HEK293 (cell line): ENCODE measurements around the gene MAN2A2.

ENCODE experiments used
- GLI4 ChIP-seq: fragments of 450-650 bp; formaldehyde crosslinking; IDR thresholded peaks from 2 replicates; pipeline ENCODE4 v1.5.1; 2016; ENCODE audit warnings: missing biosample characterization, missing genetic modification characterization
- IKZF3 ChIP-seq: fragments of 450-650 bp; IDR thresholded peaks from 2 replicates; pipeline ENCODE4 v1.5.0; 2018; ENCODE audit warnings: missing biosample characterization, mild to moderate bottlenecking, missing genetic modification characterization, moderate library complexity
- KLF17 ChIP-seq: fragments of 450-650 bp; formaldehyde crosslinking; IDR thresholded peaks from 2 replicates; pipeline ENCODE4 v1.5.1; 2016; ENCODE audit warnings: missing biosample characterization, missing genetic modification characterization
- KLF7 ChIP-seq: fragments of 450-650 bp; formaldehyde crosslinking; IDR thresholded peaks from 2 replicates; pipeline ENCODE4 v1.5.1; 2016; ENCODE audit warnings: missing biosample characterization, missing genetic modification characterization, borderline replicate concordance
- MZF1 ChIP-seq: fragments of 450-650 bp; formaldehyde crosslinking; IDR thresholded peaks from 2 replicates; pipeline ENCODE4 v1.5.1; 2017; ENCODE audit warnings: missing biosample characterization, missing genetic modification characterization, borderline replicate concordance
- PRDM10 ChIP-seq: fragments of 450-650 bp; formaldehyde crosslinking; IDR thresholded peaks from 2 replicates; pipeline ENCODE4 v1.5.1; 2016; ENCODE audit warnings: missing biosample characterization, missing genetic modification characterization
- SP2 ChIP-seq: fragments of 450-650 bp; formaldehyde crosslinking; IDR thresholded peaks from 2 replicates; pipeline ENCODE4 v1.5.1; 2016; ENCODE audit warnings: missing biosample characterization, missing genetic modification characterization
- ZBTB1 ChIP-seq: fragments of 450-650 bp; formaldehyde crosslinking; IDR thresholded peaks from 2 replicates; pipeline ENCODE4 v1.5.1; 2016; ENCODE audit warnings: missing biosample characterization, missing genetic modification characterization
- ZFP3 ChIP-seq: fragments of 450-650 bp; formaldehyde crosslinking; IDR thresholded peaks from 2 replicates; pipeline ENCODE4 v1.5.1; 2016; ENCODE audit warnings: low read depth, missing biosample characterization, missing genetic modification characterization
- ZNF114 ChIP-seq: fragments of 450-650 bp; formaldehyde crosslinking; IDR thresholded peaks from 2 replicates; pipeline ENCODE4 v1.5.0; 2017; ENCODE audit warnings: missing biosample characterization, missing genetic modification characterization
- ZNF274 ChIP-seq, 2 experiments: fragments of 200-500 bp in 1 of 2; fragments of 450-650 bp in 1 of 2; sonication (Bioruptor generic) in 1 of 2; formaldehyde crosslinking in 1 of 2; IDR thresholded peaks; 2 replicates each; pipeline versions ENCODE4 v1.5.1 to v1.6.1; 2014 to 2016; ENCODE audit warnings: borderline replicate concordance in 1 of 2, inconsistent platforms in 1 of 2, low read length in 1 of 2, missing biosample characterization in 1 of 2, missing genetic modification characterization in 1 of 2
- ZNF280D ChIP-seq: fragments of 450-650 bp; formaldehyde crosslinking; IDR thresholded peaks from 2 replicates; pipeline ENCODE4 v1.5.1; 2016; ENCODE audit warnings: missing biosample characterization, missing genetic modification characterization
- ZNF302 ChIP-seq: fragments of 450-650 bp; formaldehyde crosslinking; IDR thresholded peaks from 2 replicates; pipeline ENCODE4 v1.5.1; 2016; ENCODE audit warnings: missing biosample characterization, missing genetic modification characterization, low read depth
- ZNF324 ChIP-seq: fragments of 450-650 bp; formaldehyde crosslinking; IDR thresholded peaks from 2 replicates; pipeline ENCODE4 v1.5.1; 2016; ENCODE audit warnings: missing biosample characterization, missing genetic modification characterization
- ZNF510 ChIP-seq: fragments of 450-650 bp; formaldehyde crosslinking; IDR thresholded peaks from 2 replicates; pipeline ENCODE4 v1.5.1; 2018; ENCODE audit warnings: mild to moderate bottlenecking, missing genetic modification characterization, missing biosample characterization; ENCODE audit not compliant: insufficient replicate concordance
- ZNF549 ChIP-seq: fragments of 450-650 bp; IDR thresholded peaks from 2 replicates; pipeline ENCODE4 v1.5.1; 2018; ENCODE audit warnings: missing biosample characterization, missing genetic modification characterization, mild to moderate bottlenecking, inconsistent platforms, moderate library complexity
- ZNF555 ChIP-seq: fragments of 450-650 bp; formaldehyde crosslinking; conservative IDR thresholded peaks from 2 replicates; pipeline ENCODE4 v1.5.1; 2017; ENCODE audit warnings: missing biosample characterization, mild to moderate bottlenecking, missing genetic modification characterization, inconsistent platforms
- ZNF600 ChIP-seq: fragments of 450-650 bp; formaldehyde crosslinking; IDR thresholded peaks from 2 replicates; pipeline ENCODE4 v1.5.1; 2016; ENCODE audit warnings: missing biosample characterization, missing genetic modification characterization
- ZNF610 ChIP-seq: fragments of 450-650 bp; formaldehyde crosslinking; IDR thresholded peaks from 2 replicates; pipeline ENCODE4 v1.5.1; 2016; ENCODE audit warnings: missing biosample characterization, missing genetic modification characterization, borderline replicate concordance
- ZNF629 ChIP-seq: fragments of 450-650 bp; formaldehyde crosslinking; IDR thresholded peaks from 2 replicates; pipeline ENCODE4 v1.5.1; 2017; ENCODE audit warnings: missing biosample characterization, missing genetic modification characterization
- TF ChIP-seq, protein P1 (sequence below): fragments of 450-650 bp; IDR thresholded peaks from 2 replicates; pipeline ENCODE4 v1.5.1; 2018; ENCODE audit warnings: missing biosample characterization, mild to moderate bottlenecking, missing genetic modification characterization
- TF ChIP-seq, protein P2 (sequence below): fragments of 450-650 bp; formaldehyde crosslinking; IDR thresholded peaks from 2 replicates; pipeline ENCODE4 v1.5.1; 2017; ENCODE audit warnings: missing biosample characterization, mild to moderate bottlenecking, missing genetic modification characterization, moderate library complexity
- TF ChIP-seq, protein P3 (sequence below): fragments of 450-650 bp; formaldehyde crosslinking; IDR thresholded peaks from 2 replicates; pipeline ENCODE4 v1.5.1; 2016; ENCODE audit warnings: missing biosample characterization, missing genetic modification characterization
- TF ChIP-seq, protein P4 (sequence below): fragments of 450-650 bp; formaldehyde crosslinking; IDR thresholded peaks from 2 replicates; pipeline ENCODE4 v1.5.1; 2016; ENCODE audit warnings: missing biosample characterization, missing genetic modification characterization

The MAN2A2 gene

DNA sequence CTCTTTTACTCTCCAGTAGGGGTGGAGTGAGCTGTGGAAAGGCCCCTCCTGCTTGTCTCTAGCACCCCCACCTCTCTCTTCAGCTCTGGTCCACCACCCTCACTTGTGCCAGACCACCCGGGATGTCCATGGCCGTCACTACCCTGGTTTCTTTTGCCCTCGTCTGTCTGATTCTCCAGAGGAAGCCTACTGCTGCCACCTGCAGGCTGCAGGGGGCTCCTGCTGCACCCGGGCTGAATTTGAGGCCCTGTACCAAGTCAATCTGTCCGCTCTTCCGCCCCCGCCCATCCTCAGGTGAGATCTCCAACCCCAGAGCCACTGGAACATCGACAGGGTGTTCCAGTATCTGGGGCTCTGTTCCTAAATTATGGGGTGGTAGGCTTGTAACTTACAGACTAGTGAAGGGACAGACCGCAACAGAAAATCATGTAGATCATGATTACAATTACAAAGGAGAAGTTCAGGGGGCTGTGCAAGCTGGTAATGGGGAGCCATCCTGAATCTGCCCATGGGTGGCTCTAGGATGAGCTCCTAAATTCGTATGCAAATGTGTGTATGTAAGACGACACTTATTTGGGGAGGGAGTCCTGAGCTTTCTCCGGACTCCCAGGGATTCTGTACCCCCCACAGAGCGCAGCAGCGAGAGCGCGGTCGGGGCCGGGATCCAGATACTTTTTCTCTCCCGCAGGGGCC, 31.3 kb downstream of the MAN2A2 start (continued):
- TF ChIP-seq PRDM10 = peak; percentile 82
- TF ChIP-seq ZNF274 (IDR thresholded peaks at IDR 0.05; ENCODE audit: low read length) = no peak
- no peak for TF ChIP-seq ZNF274 (tag by site-specific recombination; IDR thresholded peaks at IDR 0.05; ENCODE audit: borderline replicate concordance)
- TF ChIP-seq SP2 (tag by site-specific recombination) = no peak
- TF ChIP-seq KLF17 (tag by site-specific recombination) = no peak
- TF ChIP-seq ZNF549 (tag by site-specific recombination) = no peak
- no peak; the same call in 1 of the 2 replicates for TF ChIP-seq ZNF324 (tag by site-specific recombination)
- TF ChIP-seq, protein P1, sequence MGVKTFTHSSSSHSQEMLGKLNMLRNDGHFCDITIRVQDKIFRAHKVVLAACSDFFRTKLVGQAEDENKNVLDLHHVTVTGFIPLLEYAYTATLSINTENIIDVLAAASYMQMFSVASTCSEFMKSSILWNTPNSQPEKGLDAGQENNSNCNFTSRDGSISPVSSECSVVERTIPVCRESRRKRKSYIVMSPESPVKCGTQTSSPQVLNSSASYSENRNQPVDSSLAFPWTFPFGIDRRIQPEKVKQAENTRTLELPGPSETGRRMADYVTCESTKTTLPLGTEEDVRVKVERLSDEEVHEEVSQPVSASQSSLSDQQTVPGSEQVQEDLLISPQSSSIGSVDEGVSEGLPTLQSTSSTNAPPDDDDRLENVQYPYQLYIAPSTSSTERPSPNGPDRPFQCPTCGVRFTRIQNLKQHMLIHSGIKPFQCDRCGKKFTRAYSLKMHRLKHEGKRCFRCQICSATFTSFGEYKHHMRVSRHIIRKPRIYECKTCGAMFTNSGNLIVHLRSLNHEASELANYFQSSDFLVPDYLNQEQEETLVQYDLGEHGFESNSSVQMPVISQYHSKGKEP (tag by site-specific recombination) = no peak
- no peak for TF ChIP-seq ZNF302 (tag by site-specific recombination)
- no peak for TF ChIP-seq ZNF280D (tag by site-specific recombination)
- TF ChIP-seq, protein P2, sequence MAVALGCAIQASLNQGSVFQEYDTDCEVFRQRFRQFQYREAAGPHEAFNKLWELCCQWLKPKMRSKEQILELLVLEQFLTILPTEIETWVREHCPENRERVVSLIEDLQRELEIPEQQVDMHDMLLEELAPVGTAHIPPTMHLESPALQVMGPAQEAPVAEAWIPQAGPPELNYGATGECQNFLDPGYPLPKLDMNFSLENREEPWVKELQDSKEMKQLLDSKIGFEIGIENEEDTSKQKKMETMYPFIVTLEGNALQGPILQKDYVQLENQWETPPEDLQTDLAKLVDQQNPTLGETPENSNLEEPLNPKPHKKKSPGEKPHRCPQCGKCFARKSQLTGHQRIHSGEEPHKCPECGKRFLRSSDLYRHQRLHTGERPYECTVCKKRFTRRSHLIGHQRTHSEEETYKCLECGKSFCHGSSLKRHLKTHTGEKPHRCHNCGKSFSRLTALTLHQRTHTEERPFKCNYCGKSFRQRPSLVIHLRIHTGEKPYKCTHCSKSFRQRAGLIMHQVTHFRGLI (tag by site-specific recombination) = no peak
- TF ChIP-seq ZFP3 (tag by site-specific recombination) = no peak
- no peak for TF ChIP-seq ZNF114 (tag by site-specific recombination)
- no peak for TF ChIP-seq KLF7 (tag by site-specific recombination)
- peak; percentile 91 for TF ChIP-seq ZNF600
- peak; percentile 60; the same call in 1 of the 2 replicates for TF ChIP-seq IKZF3 (tag by site-specific recombination)
- TF ChIP-seq ZNF510 (tag by site-specific recombination) = no peak
- TF ChIP-seq ZNF555 (tag by site-specific recombination) = no peak
- 0 out of 2 replicates have a peak, but pooled peaks have one; percentile 9 for TF ChIP-seq ZNF629 (tag by site-specific recombination)
- no peak for TF ChIP-seq GLI4
- no peak for TF ChIP-seq ZBTB1 (tag by site-specific recombination)
- peak; percentile 44; the same call in 1 of the 2 replicates for TF ChIP-seq ZNF610 (tag by site-specific recombination)
- TF ChIP-seq MZF1 (tag by site-specific recombination) = no peak
- TF ChIP-seq, protein P3, sequence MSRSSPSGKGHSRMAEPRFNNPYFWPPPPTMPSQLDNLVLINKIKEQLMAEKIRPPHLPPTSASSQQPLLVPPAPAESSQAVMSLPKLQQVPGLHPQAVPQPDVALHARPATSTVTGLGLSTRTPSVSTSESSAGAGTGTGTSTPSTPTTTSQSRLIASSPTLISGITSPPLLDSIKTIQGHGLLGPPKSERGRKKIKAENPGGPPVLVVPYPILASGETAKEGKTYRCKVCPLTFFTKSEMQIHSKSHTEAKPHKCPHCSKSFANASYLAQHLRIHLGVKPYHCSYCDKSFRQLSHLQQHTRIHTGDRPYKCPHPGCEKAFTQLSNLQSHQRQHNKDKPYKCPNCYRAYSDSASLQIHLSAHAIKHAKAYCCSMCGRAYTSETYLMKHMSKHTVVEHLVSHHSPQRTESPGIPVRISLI (tag by site-specific recombination) = no peak
- TF ChIP-seq, protein P4, sequence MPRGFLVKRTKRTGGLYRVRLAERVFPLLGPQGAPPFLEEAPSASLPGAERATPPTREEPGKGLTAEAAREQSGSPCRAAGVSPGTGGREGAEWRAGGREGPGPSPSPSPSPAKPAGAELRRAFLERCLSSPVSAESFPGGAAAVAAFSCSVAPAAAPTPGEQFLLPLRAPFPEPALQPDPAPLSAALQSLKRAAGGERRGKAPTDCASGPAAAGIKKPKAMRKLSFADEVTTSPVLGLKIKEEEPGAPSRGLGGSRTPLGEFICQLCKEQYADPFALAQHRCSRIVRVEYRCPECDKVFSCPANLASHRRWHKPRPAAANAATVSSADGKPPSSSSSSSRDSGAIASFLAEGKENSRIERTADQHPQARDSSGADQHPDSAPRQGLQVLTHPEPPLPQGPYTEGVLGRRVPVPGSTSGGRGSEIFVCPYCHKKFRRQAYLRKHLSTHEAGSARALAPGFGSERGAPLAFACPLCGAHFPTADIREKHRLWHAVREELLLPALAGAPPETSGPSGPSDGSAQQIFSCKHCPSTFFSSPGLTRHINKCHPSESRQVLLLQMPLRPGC (tag by site-specific recombination) = no peak
